ENCODE results near the gene HS6ST2. TPM values are rescaled to one million over a fixed set of nuclear protein-coding genes. Genes with fewer than 3 reads are reported as not detected.

The HS6ST2 gene
- total RNA-seq, 1 experiment from 2014 or later: not detected

- Histone ChIP-seq H3K36me3 (ENCODE audit: insufficient read depth, low read length) (no peaks in the 10 kb centered on the region), H3K79me2 (ENCODE audit: low read length) (no peaks in the 10 kb centered on the region), H3K9me3 (ENCODE audit: low read length) (no peaks in the 10 kb centered on the region), H3K4me3 (ENCODE audit: low read length) (no peak overlapping the region), H3K27ac (ENCODE audit: low read length) (no peak overlapping the region), H3K4me1 (ENCODE audit: low read length) (no peaks in the 10 kb centered on the region), H3K9ac (ENCODE audit: low read length) (no peak overlapping the region), H3K4me2 (ENCODE audit: low read depth, low read length, poor library complexity, severe bottlenecking) (no peak overlapping the region), H3K27me3 (ENCODE audit: low read length) (no peaks in the 10 kb centered on the region), H4K20me1 (ENCODE audit: insufficient read depth, low read depth, low read length) (no peaks in the 10 kb centered on the region), H2AFZ (ENCODE audit: low read length) (no peak overlapping the region), H3K9me2 (replicated peaks; ENCODE audit: insufficient read depth, low read length) (no peaks in the 10 kb centered on the region)
- DNase-seq: no peak
Observed at GRCh38 chrX:132664273-132664672, 294.2 kb downstream of the HS6ST2 start.

- H3K9ac ChIP-seq (ENCODE audit: low read length): no peak overlapping the region
- H3K27ac ChIP-seq (ENCODE audit: low read length): no peak overlapping the region
- no peaks in the 10 kb centered on the region for H3K9me2 ChIP-seq (replicated peaks; ENCODE audit: insufficient read depth, low read length)
- H3K79me2 ChIP-seq (ENCODE audit: low read length): no peaks in the 10 kb centered on the region
- DNase-seq: no peak
- no peaks in the 10 kb centered on the region for H4K20me1 ChIP-seq (ENCODE audit: insufficient read depth, low read depth, low read length)
- no peak overlapping the region for H3K4me3 ChIP-seq (ENCODE audit: low read length)
- H3K36me3 ChIP-seq (ENCODE audit: insufficient read depth, low read length): no peaks in the 10 kb centered on the region
- H3K27me3 ChIP-seq (ENCODE audit: low read length): no peaks in the 10 kb centered on the region
- no peaks in the 10 kb centered on the region for H3K4me1 ChIP-seq (ENCODE audit: low read length)
- no peak overlapping the region for H3K4me2 ChIP-seq (ENCODE audit: low read depth, low read length, poor library complexity, severe bottlenecking)
- H2AFZ ChIP-seq (ENCODE audit: low read length): no peak overlapping the region
- no peaks in the 10 kb centered on the region for H3K9me3 ChIP-seq (ENCODE audit: low read length)
Observed at GRCh38 chrX:132662844-132663243, 295.6 kb downstream of the HS6ST2 start.

DNA sequence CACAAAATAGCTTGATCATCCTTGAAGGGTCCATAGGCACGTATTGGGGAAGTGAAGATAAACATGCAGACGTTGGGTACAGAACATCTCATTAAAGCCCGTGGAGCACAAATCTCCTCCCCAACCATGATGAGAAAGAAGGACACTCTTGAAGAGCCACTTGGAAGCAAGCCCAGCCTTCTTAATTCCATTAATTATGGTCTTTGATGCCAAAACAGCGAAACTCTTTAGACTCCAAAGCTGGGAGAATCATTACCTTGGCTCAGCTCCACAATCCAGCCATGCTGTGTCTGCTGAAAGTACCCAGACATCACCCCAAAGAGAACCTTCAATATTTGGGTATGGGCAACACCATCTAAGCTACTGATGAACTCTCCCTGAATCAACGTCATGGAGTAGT is 300.6 kb downstream of the HS6ST2 start:
- H3K36me3 ChIP-seq (ENCODE audit: insufficient read depth, low read length): no peaks in the 10 kb centered on the region
- no peak for DNase-seq

GRCh38 chrX:132652871-132653270 is 305.6 kb downstream of the HS6ST2 start:
- no peak overlapping the region for H3K4me2 ChIP-seq (ENCODE audit: low read depth, low read length, poor library complexity, severe bottlenecking)
- no peaks in the 10 kb centered on the region for H4K20me1 ChIP-seq (ENCODE audit: insufficient read depth, low read depth, low read length)
- H3K4me1 ChIP-seq (ENCODE audit: low read length): no peaks in the 10 kb centered on the region
- no peaks in the 10 kb centered on the region for H3K27me3 ChIP-seq (ENCODE audit: low read length)
- no peaks in the 10 kb centered on the region for H3K36me3 ChIP-seq (ENCODE audit: insufficient read depth, low read length)
- H3K9me3 ChIP-seq (ENCODE audit: low read length): no peaks in the 10 kb centered on the region
- DNase-seq: no peak
- no peaks in the 10 kb centered on the region for H3K79me2 ChIP-seq (ENCODE audit: low read length)
- no peak overlapping the region for H3K27ac ChIP-seq (ENCODE audit: low read length)
- H2AFZ ChIP-seq (ENCODE audit: low read length): no peak overlapping the region
- H3K9ac ChIP-seq (ENCODE audit: low read length): no peak overlapping the region
- H3K4me3 ChIP-seq (ENCODE audit: low read length): no peak overlapping the region
- H3K9me2 ChIP-seq (replicated peaks; ENCODE audit: insufficient read depth, low read length): no peaks in the 10 kb centered on the region

More for the DNA sequence above, 300.6 kb downstream of the HS6ST2 start:
- no peaks in the 10 kb centered on the region for H3K27me3 ChIP-seq (ENCODE audit: low read length)
- H2AFZ ChIP-seq (ENCODE audit: low read length): no peak overlapping the region
- H3K79me2 ChIP-seq (ENCODE audit: low read length): no peaks in the 10 kb centered on the region
- H3K4me3 ChIP-seq (ENCODE audit: low read length): no peak overlapping the region
- no peak overlapping the region for H3K9ac ChIP-seq (ENCODE audit: low read length)
- no peak overlapping the region for H3K4me2 ChIP-seq (ENCODE audit: low read depth, low read length, poor library complexity, severe bottlenecking)
- H3K27ac ChIP-seq (ENCODE audit: low read length): no peak overlapping the region
- H3K4me1 ChIP-seq (ENCODE audit: low read length): no peaks in the 10 kb centered on the region
- H4K20me1 ChIP-seq (ENCODE audit: insufficient read depth, low read depth, low read length): no peaks in the 10 kb centered on the region
- H3K9me3 ChIP-seq (ENCODE audit: low read length): no peaks in the 10 kb centered on the region
- H3K9me2 ChIP-seq (replicated peaks; ENCODE audit: insufficient read depth, low read length): no peaks in the 10 kb centered on the region

DNA sequence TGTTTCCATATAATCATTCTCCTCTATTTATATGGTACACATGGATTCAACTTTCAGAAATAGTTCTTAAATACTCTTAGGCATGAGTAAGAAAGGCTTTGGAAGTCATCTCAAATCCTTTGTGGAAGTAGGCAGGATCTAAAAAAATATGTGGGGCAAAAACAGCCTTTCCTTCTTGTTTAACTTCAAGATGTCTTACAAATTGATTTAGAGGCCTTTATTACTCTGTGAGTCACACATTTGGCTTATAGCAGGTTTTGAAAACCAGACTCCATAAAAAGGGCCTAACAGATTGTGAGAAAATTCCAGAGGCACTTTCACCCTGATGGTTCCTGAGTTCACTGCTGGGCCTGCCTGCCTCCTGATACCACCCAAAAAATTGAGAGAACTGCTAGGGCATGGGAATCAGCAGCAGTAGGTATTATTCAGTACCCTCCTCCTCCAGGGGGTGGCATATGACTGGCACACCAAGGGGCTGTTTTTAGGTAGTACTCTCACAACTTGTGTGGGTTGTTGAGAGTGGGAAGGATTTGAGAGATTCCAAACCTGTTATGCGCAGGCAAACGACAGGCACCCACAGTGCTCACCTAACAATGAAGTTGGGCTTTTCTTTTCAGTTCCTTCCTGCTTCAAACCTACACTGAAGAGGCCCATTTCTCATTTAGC is 306.9 kb downstream of the HS6ST2 start:
- H3K4me1 ChIP-seq (ENCODE audit: low read length): no peaks in the 10 kb centered on the region

DNA sequence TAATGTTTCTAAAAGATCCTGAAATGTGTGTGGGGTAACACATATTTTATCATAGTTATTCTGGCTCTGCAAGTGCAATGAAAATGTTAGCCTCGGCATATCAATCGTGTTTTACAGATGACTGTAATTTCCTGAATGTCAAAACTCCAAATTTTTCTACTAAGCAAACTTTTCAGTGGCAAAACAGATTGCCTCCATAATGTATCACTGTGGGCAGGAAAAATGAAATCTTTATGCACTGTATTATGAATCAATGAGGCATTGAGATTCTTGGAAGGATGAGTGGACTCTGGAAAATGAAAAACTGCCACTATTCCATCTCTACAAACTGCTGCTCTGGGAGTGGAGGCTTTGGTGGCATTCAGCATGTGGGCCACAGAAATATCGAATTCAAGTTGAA is 309.5 kb downstream of the HS6ST2 start:
- no peak for DNase-seq
- no peaks in the 10 kb centered on the region for H3K36me3 ChIP-seq (ENCODE audit: insufficient read depth, low read length)
- H3K27ac ChIP-seq (ENCODE audit: low read length): no peak overlapping the region
- H3K79me2 ChIP-seq (ENCODE audit: low read length): no peaks in the 10 kb centered on the region
- no peak overlapping the region for H3K4me3 ChIP-seq (ENCODE audit: low read length)
- no peak overlapping the region for H2AFZ ChIP-seq (ENCODE audit: low read length)
- no peaks in the 10 kb centered on the region for H3K9me2 ChIP-seq (replicated peaks; ENCODE audit: insufficient read depth, low read length)
- H3K4me2 ChIP-seq (ENCODE audit: low read depth, low read length, poor library complexity, severe bottlenecking): no peak overlapping the region
- H3K9me3 ChIP-seq (ENCODE audit: low read length): no peaks in the 10 kb centered on the region
- H4K20me1 ChIP-seq (ENCODE audit: insufficient read depth, low read depth, low read length): no peaks in the 10 kb centered on the region
- H3K9ac ChIP-seq (ENCODE audit: low read length): no peak overlapping the region
- H3K4me1 ChIP-seq (ENCODE audit: low read length): no peaks in the 10 kb centered on the region
- no peaks in the 10 kb centered on the region for H3K27me3 ChIP-seq (ENCODE audit: low read length)

More for the DNA sequence above, 306.9 kb downstream of the HS6ST2 start:
- no peaks in the 10 kb centered on the region for H3K9me2 ChIP-seq (replicated peaks; ENCODE audit: insufficient read depth, low read length)
- H3K4me2 ChIP-seq (ENCODE audit: low read depth, low read length, poor library complexity, severe bottlenecking): no peak overlapping the region
- H3K9me3 ChIP-seq (ENCODE audit: low read length): no peaks in the 10 kb centered on the region
- no peak overlapping the region for H2AFZ ChIP-seq (ENCODE audit: low read length)
- H3K27ac ChIP-seq (ENCODE audit: low read length): no peak overlapping the region
- no peaks in the 10 kb centered on the region for H4K20me1 ChIP-seq (ENCODE audit: insufficient read depth, low read depth, low read length)
- no peak overlapping the region for H3K4me3 ChIP-seq (ENCODE audit: low read length)
- H3K36me3 ChIP-seq (ENCODE audit: insufficient read depth, low read length): no peaks in the 10 kb centered on the region
- H3K9ac ChIP-seq (ENCODE audit: low read length): no peak overlapping the region
- DNase-seq: no peak
- H3K27me3 ChIP-seq (ENCODE audit: low read length): no peaks in the 10 kb centered on the region
- no peaks in the 10 kb centered on the region for H3K79me2 ChIP-seq (ENCODE audit: low read length)

- H3K36me3 ChIP-seq (ENCODE audit: insufficient read depth, low read length): no peaks in the 10 kb centered on the region
- no peak overlapping the region for H3K9ac ChIP-seq (ENCODE audit: low read length)
- H3K9me3 ChIP-seq (ENCODE audit: low read length): no peaks in the 10 kb centered on the region
- H3K27ac ChIP-seq (ENCODE audit: low read length): no peak overlapping the region
- H3K27me3 ChIP-seq (ENCODE audit: low read length): no peaks in the 10 kb centered on the region
- DNase-seq: no peak
- no peak overlapping the region for H2AFZ ChIP-seq (ENCODE audit: low read length)
- H3K4me3 ChIP-seq (ENCODE audit: low read length): no peak overlapping the region
- no peaks in the 10 kb centered on the region for H3K4me1 ChIP-seq (ENCODE audit: low read length)
- H3K79me2 ChIP-seq (ENCODE audit: low read length): no peaks in the 10 kb centered on the region
- no peak overlapping the region for H3K4me2 ChIP-seq (ENCODE audit: low read depth, low read length, poor library complexity, severe bottlenecking)
- no peaks in the 10 kb centered on the region for H3K9me2 ChIP-seq (replicated peaks; ENCODE audit: insufficient read depth, low read length)
- H4K20me1 ChIP-seq (ENCODE audit: insufficient read depth, low read depth, low read length): no peaks in the 10 kb centered on the region
Observed at GRCh38 chrX:132639446-132639845, 319.0 kb downstream of the HS6ST2 start.

- no peak for DNase-seq
Observed at GRCh38 chrX:132638313-132638712, 320.1 kb downstream of the HS6ST2 start.

More at GRCh38 chrX:132638313-132638712, 320.1 kb downstream of the HS6ST2 start:
- H3K4me2 ChIP-seq (ENCODE audit: low read depth, low read length, poor library complexity, severe bottlenecking): no peak overlapping the region
- H3K9me2 ChIP-seq (replicated peaks; ENCODE audit: insufficient read depth, low read length): no peaks in the 10 kb centered on the region
- no peak overlapping the region for H3K27ac ChIP-seq (ENCODE audit: low read length)
- no peak overlapping the region for H2AFZ ChIP-seq (ENCODE audit: low read length)
- no peaks in the 10 kb centered on the region for H3K27me3 ChIP-seq (ENCODE audit: low read length)
- H3K9me3 ChIP-seq (ENCODE audit: low read length): no peaks in the 10 kb centered on the region
- H3K4me1 ChIP-seq (ENCODE audit: low read length): no peaks in the 10 kb centered on the region
- H3K79me2 ChIP-seq (ENCODE audit: low read length): no peaks in the 10 kb centered on the region
- H3K36me3 ChIP-seq (ENCODE audit: insufficient read depth, low read length): no peaks in the 10 kb centered on the region
- no peaks in the 10 kb centered on the region for H4K20me1 ChIP-seq (ENCODE audit: insufficient read depth, low read depth, low read length)
- no peak overlapping the region for H3K9ac ChIP-seq (ENCODE audit: low read length)
- H3K4me3 ChIP-seq (ENCODE audit: low read length): no peak overlapping the region
